ENCODE data around the gene GATA5.
A peak's percentile ranks its signal among the peaks of the same experiment; 100 is the strongest.

The GATA5 gene, protein sequence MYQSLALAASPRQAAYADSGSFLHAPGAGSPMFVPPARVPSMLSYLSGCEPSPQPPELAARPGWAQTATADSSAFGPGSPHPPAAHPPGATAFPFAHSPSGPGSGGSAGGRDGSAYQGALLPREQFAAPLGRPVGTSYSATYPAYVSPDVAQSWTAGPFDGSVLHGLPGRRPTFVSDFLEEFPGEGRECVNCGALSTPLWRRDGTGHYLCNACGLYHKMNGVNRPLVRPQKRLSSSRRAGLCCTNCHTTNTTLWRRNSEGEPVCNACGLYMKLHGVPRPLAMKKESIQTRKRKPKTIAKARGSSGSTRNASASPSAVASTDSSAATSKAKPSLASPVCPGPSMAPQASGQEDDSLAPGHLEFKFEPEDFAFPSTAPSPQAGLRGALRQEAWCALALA

DNA sequence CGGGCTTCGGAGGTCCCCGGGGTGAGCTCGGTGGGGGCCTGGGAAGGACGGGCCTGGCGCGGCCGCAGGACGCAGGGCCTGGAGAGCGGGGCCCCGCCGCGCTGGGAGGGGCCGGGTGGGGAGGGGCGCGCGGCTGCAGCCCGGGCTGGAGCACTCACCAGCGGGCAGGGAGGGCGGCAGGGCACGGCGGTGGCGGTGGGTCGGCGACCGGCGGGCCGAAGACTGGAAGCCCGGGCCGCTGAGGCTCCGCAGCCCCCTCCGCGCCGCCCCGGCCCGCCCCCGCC, at the start of gene GATA5:
GATA5 (minus strand) TSS at position 224 of the 284 bp plus-strand sequence. CDS start 474 bp downstream, outside the sequence.
- ATAC-seq (no peak), DNase-seq (ENCODE audit: low spot score in 2 of 2) (no peak)
- Mint-ChIP-seq H3K9me3 (no peaks in the 10 kb centered on the region), H3K36me3 (no peaks in the 10 kb centered on the region), H3K4me3 (peak within 1 kb of the TSS; percentile 59), H3K4me1 (peaks cover 15% of the 10 kb centered on the region), H3K27ac (no peak within 1 kb of the TSS)

DNA sequence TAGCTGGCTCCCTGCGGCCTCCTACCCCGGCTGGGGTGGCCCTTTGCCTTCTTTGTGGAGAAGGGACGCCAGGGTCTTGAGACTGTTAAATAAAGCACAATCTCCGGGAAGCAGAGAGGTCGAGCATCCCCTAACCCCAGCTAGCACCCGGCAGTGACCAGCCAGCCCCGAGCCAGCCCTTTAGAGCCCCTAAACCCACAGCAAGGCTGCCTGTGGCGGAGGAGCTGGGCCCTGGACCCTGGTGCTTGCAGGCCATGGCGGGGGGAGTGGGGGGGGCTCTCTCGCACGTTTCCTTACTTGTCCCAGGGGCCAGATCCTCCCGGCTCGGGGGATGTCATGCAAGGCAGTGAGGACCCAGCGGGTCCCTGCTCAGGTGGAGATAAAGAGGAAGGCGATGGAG, 49.2 kb upstream of the GATA5 start:
- ATAC-seq (no peak), DNase-seq (ENCODE audit: low spot score in 2 of 2) (no peak)
- no peaks in the 10 kb centered on the region for H3K9me3 Mint-ChIP-seq
- H3K27ac Mint-ChIP-seq, result no peak overlapping the region
- no peak overlapping the region for H3K4me3 Mint-ChIP-seq
- no peaks in the 10 kb centered on the region for H3K36me3 Mint-ChIP-seq
- peaks cover 14% of the 10 kb centered on the region for H3K4me1 Mint-ChIP-seq

DNA sequence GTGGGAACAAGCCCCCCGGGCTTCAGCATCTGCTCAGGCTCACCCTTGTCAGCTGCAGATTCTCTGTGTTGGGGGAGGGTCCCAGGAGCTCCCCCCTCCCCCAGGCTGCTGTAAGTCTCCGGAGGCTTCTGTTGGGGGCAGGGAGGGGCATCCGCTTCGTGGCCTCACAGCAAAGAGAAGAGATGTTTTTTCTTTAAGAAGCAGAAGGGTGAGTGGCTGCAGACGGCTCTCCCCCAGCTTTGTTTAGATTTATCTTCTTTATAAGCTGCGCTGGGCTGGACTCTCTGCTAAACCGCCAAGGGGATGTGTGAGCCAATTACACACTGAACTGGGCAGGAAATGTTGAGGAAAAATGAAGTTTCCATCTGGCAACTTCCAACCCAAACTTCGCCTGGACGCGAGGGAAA, 48.7 kb upstream of the GATA5 start:
- no peaks in the 10 kb centered on the region for H3K9me3 Mint-ChIP-seq
- no peak overlapping the region for H3K27ac Mint-ChIP-seq
- ATAC-seq (no peak), DNase-seq (ENCODE audit: low spot score in 2 of 2) (no peak)
- H3K4me3 Mint-ChIP-seq, result no peak overlapping the region
- H3K36me3 Mint-ChIP-seq, result no peaks in the 10 kb centered on the region
- H3K4me1 Mint-ChIP-seq, result peaks cover 14% of the 10 kb centered on the region

DNA sequence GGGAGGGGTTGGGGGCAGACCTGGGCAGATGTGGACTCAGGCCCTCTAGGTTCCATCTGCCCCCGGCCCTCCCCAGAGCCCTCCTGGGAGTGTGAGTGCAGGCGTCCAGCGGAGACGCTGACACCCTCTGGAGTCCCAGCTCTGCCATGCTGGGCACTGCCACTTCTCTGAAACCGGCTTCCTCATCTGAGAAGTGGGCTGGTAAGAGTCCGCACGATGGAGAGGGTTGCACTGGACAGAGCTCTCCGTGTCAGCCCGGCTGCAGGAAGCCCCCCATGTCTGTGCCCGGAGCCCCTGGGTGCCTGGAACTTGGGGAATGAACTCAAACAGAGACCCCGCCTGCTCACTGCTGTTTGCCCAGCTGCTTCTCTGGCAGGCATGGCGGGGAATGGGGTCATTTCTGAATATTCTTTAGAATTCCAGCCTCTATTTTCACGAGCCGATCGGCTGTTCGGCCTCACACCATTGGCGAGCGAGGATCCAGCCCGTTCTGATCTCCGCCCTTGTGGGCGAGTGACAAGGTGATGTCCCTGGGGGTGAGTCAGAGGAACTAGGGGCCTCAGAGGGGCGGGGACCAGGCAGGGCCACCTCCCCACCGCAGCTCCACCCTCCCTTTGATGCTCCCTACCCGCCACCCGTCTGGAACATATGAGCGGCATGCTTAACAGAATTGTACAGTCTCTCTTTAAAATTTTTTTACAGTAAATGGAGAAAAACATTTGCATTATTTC, 47.8 kb upstream of the GATA5 start:
- DNase-seq (ENCODE audit: low spot score in 2 of 2) (peak; percentile 46 to 56), ATAC-seq (peak; percentile 97)
- Mint-ChIP-seq H3K36me3 (no peaks in the 10 kb centered on the region), H3K4me1 (peaks cover 14% of the 10 kb centered on the region), H3K9me3 (no peaks in the 10 kb centered on the region), H3K27ac (peak overlapping the region; percentile 63), H3K4me3 (peak overlapping the region; percentile 54)

DNA sequence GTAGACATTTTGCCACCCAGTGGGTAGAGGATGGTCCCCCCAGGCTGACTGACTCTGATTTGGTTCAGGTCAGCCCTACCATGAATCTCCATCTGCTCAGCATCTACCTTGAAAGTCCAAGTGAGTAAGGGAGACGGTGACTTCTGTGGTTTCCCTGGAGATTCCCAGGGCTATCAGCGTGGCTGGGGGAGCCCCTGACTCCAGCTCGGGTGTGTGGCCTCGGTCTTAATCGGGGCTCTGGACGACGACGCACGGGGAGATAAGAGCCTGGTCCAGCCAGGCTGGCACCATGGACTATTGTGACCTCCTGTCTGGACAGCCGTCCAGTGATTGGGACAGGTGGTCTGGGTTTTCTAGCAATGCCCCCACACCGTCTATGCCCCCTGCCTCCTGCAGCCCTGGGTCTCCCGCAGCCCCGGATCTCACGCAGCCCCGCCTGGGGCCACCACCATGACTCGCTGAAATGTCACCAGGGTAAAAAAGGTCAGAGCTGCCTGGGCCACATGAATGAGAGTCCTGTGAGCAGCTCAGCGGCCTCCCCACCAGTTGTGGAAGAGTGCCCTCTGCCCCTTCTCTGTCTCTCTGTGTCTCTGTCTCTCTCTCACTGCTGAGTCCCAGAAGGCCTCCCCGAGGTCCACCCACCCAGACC, 47.1 kb upstream of the GATA5 start:
- ATAC-seq, result peak; percentile 74
- H3K4me1 Mint-ChIP-seq, result peaks cover 14% of the 10 kb centered on the region
- no peaks in the 10 kb centered on the region for H3K9me3 Mint-ChIP-seq
- H3K4me3 Mint-ChIP-seq, result peak overlapping the region; percentile 54
- H3K36me3 Mint-ChIP-seq, result no peaks in the 10 kb centered on the region
- no peak for DNase-seq (ENCODE audit: low spot score in 2 of 2)
- no peak overlapping the region for H3K27ac Mint-ChIP-seq

DNA sequence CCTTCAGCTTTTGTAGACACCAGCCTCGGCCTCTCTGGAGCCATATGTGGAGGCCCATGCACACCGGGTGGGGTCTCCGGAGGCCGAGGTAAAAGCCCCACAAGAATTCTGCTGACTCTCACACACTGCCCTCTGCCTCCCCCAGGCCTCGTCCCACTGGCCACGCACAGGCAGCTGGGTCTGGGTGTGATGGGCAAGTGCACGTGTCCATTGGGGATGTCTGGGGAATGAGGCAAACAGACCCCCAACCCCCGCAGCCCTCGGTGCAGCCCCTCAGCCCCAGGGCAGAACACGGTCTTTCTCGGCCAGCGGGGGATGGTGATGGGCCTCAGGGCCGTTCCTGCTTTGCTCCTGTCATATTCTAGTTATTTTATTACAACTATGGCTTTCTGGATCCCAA, 44.0 kb upstream of the GATA5 start:
- no peaks in the 10 kb centered on the region for H3K9me3 Mint-ChIP-seq
- peaks cover 14% of the 10 kb centered on the region for H3K4me1 Mint-ChIP-seq
- ATAC-seq, result no peak
- H3K36me3 Mint-ChIP-seq, result no peaks in the 10 kb centered on the region
- H3K27ac Mint-ChIP-seq, result no peak overlapping the region
- no peak for DNase-seq (ENCODE audit: low spot score in 2 of 2)
- no peak overlapping the region for H3K4me3 Mint-ChIP-seq

DNA sequence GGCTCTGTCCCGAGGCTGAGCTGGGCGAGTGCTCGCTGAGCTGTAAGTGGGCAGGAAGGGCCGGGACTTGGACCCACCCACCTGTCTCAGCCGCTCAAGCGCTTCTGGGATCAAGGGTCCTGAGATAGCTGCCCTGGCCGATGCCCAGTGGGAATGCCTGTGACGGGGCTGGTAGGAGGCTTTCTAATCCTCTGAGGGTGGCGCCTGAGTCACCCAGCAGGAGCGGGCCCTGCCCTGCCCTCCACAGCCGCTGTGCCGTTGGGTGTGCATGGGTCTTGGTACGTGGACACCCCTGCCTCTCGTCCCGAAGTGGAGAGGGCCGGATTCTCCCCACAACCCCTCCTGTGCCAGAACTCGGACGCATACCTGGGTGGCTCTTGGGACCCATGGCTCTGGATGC, 43.1 kb upstream of the GATA5 start:
- no peak overlapping the region for H3K27ac Mint-ChIP-seq
- peaks cover 12% of the 10 kb centered on the region for H3K4me1 Mint-ChIP-seq
- no peak for ATAC-seq
- H3K9me3 Mint-ChIP-seq, result no peaks in the 10 kb centered on the region
- no peak overlapping the region for H3K4me3 Mint-ChIP-seq
- no peak for DNase-seq (ENCODE audit: low spot score in 2 of 2)
- H3K36me3 Mint-ChIP-seq, result no peaks in the 10 kb centered on the region

DNA sequence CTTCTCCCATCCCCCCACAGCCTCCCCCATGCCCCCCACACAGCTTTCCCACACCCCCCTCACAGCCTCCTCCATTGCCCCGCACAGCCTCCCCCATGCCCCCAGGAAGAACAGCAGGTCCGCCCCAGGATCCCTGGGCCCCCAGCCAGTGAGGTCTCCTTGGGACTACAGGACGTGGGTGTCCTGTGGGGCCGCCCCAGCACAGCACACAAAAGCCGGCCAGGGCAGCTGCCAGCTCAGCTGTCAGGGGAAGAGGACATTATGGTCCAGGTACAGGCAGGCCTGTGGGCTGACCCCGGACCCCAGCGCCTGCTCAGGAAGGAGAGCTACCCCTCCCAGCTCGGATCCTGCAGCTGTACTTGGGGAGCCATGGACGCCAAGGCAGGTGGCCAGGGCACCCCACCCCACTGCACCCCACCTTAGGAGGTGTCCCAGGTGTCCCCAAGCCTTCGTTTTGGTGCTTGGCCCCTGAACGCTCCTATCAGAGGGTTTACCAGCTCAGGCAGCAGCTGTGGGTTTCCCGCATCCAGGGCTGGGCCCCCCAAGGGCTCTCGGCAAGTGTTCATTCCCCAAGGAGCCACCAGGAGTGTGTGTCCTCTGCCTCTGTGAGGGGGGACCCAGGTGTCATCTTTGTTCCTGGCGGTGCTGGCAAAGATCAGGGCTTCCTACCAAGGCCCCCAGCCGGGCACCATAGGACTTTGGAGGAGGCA, 42.3 kb upstream of the GATA5 start:
- no peak overlapping the region for H3K4me3 Mint-ChIP-seq
- H3K4me1 Mint-ChIP-seq, result peaks cover 4% of the 10 kb centered on the region
- no peaks in the 10 kb centered on the region for H3K9me3 Mint-ChIP-seq
- no peak for DNase-seq (ENCODE audit: low spot score in 2 of 2)
- no peak for ATAC-seq
- no peaks in the 10 kb centered on the region for H3K36me3 Mint-ChIP-seq
- H3K27ac Mint-ChIP-seq, result no peak overlapping the region

DNA sequence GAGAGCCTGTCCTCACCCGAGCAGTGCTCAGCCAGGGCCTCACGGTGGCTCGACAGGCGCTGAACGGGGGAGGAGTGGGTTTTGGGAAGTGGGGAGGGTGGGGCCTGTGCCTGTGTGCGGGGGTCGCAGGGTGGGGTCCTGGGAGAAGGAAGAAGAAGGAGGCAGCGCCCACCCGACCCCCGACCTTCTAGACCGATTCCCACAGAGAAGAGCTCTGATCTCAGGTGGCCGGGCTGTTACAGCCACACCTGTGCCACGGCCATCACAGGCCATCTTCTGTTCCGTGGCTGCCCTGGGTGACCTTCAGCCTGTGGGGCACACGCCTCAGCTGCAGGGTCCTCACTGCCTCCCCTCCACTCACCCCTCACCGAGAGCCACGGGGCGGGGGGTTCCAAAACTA, 41.4 kb upstream of the GATA5 start:
- ATAC-seq (no peak), DNase-seq (ENCODE audit: low spot score in 2 of 2) (no peak)
- Mint-ChIP-seq H3K4me3 (no peak overlapping the region), H3K4me1 (no peaks in the 10 kb centered on the region), H3K36me3 (no peaks in the 10 kb centered on the region), H3K27ac (no peak overlapping the region), H3K9me3 (no peaks in the 10 kb centered on the region)

DNA sequence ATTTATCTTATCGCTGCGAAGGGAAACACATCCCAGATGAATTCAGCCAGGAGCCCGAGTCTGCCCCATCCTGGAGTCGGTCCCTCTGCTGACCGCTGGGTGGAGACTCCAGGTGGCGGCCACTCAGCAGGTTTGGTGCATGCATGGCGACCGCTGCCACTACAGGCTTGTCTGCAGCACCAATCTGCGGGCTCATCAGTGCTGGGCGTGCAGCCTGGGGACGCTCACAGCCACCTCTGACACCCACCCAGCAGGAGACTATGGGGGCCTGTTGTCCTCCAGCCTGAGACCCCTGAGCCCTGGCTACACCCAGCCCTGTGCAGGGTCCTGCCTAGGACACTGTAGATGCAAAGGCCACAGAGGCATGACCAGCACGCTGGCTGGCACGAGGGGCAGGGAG, 40.5 kb upstream of the GATA5 start:
- DNase-seq (ENCODE audit: low spot score in 2 of 2) (no peak), ATAC-seq (no peak)
- Mint-ChIP-seq H3K4me1 (no peaks in the 10 kb centered on the region), H3K36me3 (no peaks in the 10 kb centered on the region), H3K4me3 (no peak overlapping the region), H3K27ac (no peak overlapping the region), H3K9me3 (no peaks in the 10 kb centered on the region)

DNA sequence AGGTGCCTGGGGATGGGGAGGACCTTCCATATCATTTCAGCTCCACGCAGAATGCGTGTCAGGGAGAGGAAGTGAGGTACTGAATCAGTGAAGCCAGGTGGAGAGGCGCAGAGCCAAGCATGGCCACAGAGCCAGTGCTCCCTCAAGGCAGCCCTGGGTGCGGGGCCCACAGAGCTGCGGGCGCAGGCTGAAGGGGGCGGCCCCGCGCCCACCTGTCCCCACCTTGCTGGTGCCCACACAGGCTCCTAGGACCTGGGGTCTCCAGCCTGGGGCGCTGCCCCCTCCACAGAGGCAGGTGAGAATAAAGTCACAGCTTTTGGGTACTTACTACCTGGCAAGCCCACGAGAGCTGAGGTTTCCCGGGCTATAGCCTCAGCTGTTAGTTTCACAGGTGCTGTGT, 40.0 kb upstream of the GATA5 start:
- Mint-ChIP-seq H3K36me3 (no peaks in the 10 kb centered on the region), H3K9me3 (no peaks in the 10 kb centered on the region), H3K4me1 (no peaks in the 10 kb centered on the region), H3K4me3 (no peak overlapping the region), H3K27ac (no peak overlapping the region)
- ATAC-seq (no peak), DNase-seq (ENCODE audit: low spot score in 2 of 2) (no peak)

DNA sequence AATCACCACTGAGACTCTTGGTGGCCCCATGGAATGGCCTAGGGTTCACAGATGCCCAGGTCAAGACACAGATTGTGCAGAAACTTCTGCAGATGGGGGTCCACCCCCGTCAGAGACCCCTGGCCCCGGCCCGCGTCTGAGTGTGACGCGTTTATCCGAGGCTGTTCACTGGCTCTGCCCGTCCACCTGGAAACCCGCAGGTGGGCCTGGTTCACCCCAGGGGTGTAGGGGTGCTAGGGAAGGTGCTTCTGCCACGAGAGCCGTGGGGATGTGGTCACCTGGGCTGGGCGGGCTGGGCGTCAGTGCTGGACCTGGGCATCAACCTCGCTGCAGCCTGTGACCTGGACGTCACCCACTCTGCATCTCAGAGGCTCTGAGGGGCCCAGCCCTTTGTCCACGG, 39.5 kb upstream of the GATA5 start:
- ATAC-seq (no peak), DNase-seq (ENCODE audit: low spot score in 2 of 2) (no peak)
- H3K36me3 Mint-ChIP-seq, result no peaks in the 10 kb centered on the region
- H3K27ac Mint-ChIP-seq, result no peak overlapping the region
- H3K9me3 Mint-ChIP-seq, result no peaks in the 10 kb centered on the region
- H3K4me3 Mint-ChIP-seq, result no peak overlapping the region
- no peaks in the 10 kb centered on the region for H3K4me1 Mint-ChIP-seq

DNA sequence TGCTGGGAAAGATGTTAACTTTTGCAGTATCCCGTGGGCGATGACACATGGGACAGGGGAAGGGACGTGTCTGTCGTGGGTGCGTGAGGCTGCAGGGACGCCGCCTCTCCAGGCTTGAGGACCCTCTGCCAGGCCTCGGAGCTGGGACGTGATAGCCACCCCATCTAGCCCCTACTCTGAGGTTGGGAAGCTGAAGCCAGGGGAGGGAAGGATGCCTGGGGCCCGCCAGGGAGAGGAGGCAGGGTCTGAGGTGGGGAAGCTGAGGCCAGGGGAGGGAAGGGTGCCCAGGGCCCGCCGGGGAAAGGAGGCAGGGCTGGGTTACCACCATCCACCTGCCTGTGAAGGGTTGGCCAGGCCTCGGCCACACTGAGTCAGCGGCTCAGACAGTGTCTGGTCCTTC, 38.2 kb upstream of the GATA5 start:
- ATAC-seq (no peak), DNase-seq (ENCODE audit: low spot score in 2 of 2) (no peak)
- H3K4me1 Mint-ChIP-seq, result no peaks in the 10 kb centered on the region
- no peak overlapping the region for H3K4me3 Mint-ChIP-seq
- H3K36me3 Mint-ChIP-seq, result no peaks in the 10 kb centered on the region
- no peak overlapping the region for H3K27ac Mint-ChIP-seq
- H3K9me3 Mint-ChIP-seq, result no peaks in the 10 kb centered on the region

DNA sequence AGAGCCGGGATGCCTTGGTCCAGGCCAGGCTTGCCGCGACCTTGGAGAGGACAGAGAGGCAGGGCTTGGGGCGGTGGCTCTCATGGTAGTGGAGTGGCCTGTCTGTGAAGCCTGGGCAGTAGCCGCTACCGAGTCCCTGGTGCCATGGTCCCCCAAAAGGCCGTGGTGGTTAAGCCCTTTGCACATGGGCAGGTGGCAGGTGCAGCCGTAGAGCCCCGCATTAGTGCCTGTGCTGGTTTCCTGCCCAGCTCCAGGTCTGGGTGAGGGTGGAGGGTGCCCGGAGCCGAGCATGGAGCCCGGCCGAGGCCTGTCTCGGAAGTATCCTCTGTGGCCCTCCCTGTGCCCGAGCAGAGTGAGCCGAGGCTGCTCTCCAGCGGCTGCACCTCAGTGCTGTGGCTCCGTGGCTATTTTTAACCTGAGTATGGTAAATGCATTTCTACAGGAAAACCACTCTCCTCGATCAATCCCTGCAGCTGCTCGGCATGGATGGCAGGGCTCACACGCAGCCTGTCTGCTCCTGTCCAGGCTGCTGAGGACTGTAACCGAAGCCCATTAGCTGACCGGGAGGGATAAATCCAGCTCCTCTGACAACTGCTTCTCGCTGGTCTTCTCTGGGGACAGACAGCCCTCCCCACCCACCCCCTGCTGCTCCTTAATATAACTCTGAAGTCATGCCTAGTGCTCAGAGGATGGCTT, 36.3 kb upstream of the GATA5 start:
- Mint-ChIP-seq H3K4me1 (no peaks in the 10 kb centered on the region), H3K36me3 (no peaks in the 10 kb centered on the region), H3K4me3 (no peak overlapping the region), H3K27ac (no peak overlapping the region), H3K9me3 (no peaks in the 10 kb centered on the region)
- ATAC-seq, result no peak
- DNase-seq (ENCODE audit: low spot score in 2 of 2), result no peak

DNA sequence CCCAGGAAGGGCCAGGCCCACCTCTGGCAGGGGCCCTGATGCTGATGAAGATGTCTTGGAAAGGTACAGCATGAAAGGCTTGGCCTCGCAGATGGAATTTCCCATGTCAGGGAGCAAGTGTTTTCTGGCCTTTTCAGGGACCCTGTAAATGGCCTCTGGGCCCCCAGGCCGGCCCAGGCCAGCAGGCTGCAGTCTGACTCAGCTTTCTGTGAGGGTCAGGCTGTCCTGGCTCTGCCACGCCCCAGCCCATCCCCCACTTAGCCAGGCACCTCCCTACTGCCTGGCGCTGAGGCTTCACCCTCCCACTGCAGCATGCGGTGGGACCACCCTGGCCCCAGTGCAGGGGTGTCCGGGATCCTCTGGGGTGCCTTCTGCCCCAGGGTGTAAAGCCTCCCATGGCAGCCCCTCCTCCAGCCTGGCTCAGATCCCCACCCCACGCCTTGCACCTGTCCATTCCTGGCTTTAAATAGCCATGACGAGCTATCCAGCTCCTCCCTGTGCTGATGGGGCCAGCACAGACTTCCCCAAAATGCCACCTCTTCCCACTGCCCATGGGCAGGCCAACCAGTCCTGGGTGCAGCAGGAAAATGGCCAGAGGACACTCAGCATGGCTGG, 35.6 kb upstream of the GATA5 start:
- H3K27ac Mint-ChIP-seq, result no peak overlapping the region
- no peaks in the 10 kb centered on the region for H3K9me3 Mint-ChIP-seq
- ATAC-seq (no peak), DNase-seq (ENCODE audit: low spot score in 2 of 2) (no peak)
- H3K4me3 Mint-ChIP-seq, result no peak overlapping the region
- no peaks in the 10 kb centered on the region for H3K4me1 Mint-ChIP-seq
- no peaks in the 10 kb centered on the region for H3K36me3 Mint-ChIP-seq
